Activated naive CD4-positive, alpha-beta T cell treated with anti-CD3 and anti-CD28 coated beads, Interleukin-2, amount 10 ng/mL, durations not matched to agents 7 days and 5 days (primary cell): ENCODE results near the gene AFAP1L2.

ENCODE experiments used
- CTCF ChIA-PET: fragments of 350-600 bp; sonication (Branson Sonifier 250); formaldehyde crosslinking; loops from one replicate; lab custom pipeline; 2021; ENCODE audit warnings: antibody characterized with exemption; lab: Charles Lee
- DNase-seq: peaks from one replicate; pipeline ENCODE4 v3.0.0-alpha.2; 2020
- H3K27ac Mint-ChIP-seq: one replicate; pipeline ENCODE4 v1.8.0; 2021; ENCODE audit warnings: mild to moderate bottlenecking, moderate library complexity, mixed read lengths
- H3K27me3 Mint-ChIP-seq: one replicate; pipeline ENCODE4 v1.8.0; 2021; ENCODE audit warnings: mild to moderate bottlenecking, mixed read lengths
- H3K36me3 Mint-ChIP-seq: one replicate; pipeline ENCODE4 v1.8.0; 2021; ENCODE audit warnings: mixed read lengths
- H3K4me1 Mint-ChIP-seq: one replicate; pipeline ENCODE4 v1.8.0; 2021; ENCODE audit warnings: mixed read lengths
- H3K4me3 Mint-ChIP-seq: one replicate; pipeline ENCODE4 v1.8.0; 2021; ENCODE audit warnings: mild to moderate bottlenecking, moderate library complexity, mixed read lengths
- H3K9me3 Mint-ChIP-seq: one replicate; pipeline ENCODE4 v1.8.0; 2021; ENCODE audit warnings: mixed read lengths

Gene AFAP1L2

DNA sequence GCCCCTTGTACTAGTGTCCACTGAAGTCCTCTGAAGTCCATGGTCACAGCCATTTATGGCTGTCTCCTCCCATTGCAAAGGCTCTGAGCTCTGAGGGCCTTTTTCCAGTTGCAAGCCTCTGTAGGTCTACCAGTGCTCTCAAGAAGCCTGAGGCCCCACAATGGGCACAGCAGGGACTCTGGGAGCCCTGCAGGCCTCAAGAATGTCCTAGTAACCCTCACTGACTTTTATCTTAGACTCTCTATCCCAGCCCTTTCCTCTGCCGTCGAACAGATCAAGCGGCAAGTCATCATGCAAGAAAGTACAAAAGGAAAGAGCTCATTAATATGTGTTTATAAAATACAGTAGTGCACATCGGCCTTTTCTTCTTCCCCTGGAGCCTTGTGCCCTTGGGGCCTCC lies 141.8 kb downstream of the AFAP1L2 start:
- H3K4me3 Mint-ChIP-seq = no peak overlapping the region
- H3K27me3 Mint-ChIP-seq = peaks cover 10% of the 10 kb centered on the region
- no peaks in the 10 kb centered on the region for H3K36me3 Mint-ChIP-seq
- no peak for DNase-seq
- H3K9me3 Mint-ChIP-seq = no peaks in the 10 kb centered on the region
- CTCF ChIA-PET = no interaction called here
- peaks cover 4% of the 10 kb centered on the region for H3K4me1 Mint-ChIP-seq
- H3K27ac Mint-ChIP-seq = no peak overlapping the region

DNA sequence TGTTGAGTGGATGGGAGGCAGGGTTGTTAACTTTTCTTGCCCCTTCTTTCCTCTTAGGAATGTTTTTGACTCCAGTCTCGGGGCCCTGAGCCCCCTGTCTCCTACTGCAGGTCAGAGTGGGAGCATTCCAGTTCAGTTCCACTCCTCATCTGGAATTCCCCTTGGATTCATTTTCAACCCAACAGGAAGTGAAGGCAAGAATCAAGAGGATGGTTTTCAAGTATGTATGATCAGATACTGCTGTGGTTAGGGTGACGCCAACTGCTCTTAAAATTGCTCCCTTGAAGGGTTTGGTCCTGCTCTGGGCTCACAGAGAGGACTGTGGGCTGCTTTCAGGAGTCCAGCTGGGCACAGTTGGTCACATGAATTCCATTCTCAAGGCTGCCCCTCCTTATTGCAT lies 143.2 kb downstream of the AFAP1L2 start:
- no peaks in the 10 kb centered on the region for H3K9me3 Mint-ChIP-seq
- H3K4me1 Mint-ChIP-seq = peaks cover 4% of the 10 kb centered on the region
- H3K27me3 Mint-ChIP-seq = peaks cover 10% of the 10 kb centered on the region
- H3K4me3 Mint-ChIP-seq = no peak overlapping the region
- DNase-seq = no peak
- no peaks in the 10 kb centered on the region for H3K36me3 Mint-ChIP-seq
- CTCF ChIA-PET = no interaction called here
- H3K27ac Mint-ChIP-seq = no peak overlapping the region

DNA sequence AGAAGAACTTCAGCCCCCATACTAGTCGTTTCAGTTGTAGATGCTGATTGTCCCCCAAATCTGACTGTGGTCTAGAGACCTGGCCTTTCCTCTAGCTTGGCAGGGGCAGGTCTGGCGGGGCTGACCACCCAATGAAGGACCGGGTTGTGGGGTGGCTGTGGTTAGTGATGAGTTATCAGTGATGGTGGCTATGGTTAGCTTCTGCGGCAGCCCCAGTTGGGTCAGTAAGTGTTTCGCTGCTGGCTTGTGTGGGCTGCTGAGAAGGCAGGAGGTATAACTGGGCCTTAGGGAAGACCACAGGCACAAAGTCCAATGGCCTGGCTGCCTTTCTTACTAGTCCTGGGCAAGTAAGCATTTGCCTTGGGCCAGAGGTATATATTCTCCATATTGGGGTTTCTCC lies 143.9 kb downstream of the AFAP1L2 start:
- Mint-ChIP-seq H3K27ac (no peak overlapping the region), H3K27me3 (peaks cover 10% of the 10 kb centered on the region), H3K4me1 (peaks cover 4% of the 10 kb centered on the region), H3K4me3 (no peak overlapping the region), H3K36me3 (no peaks in the 10 kb centered on the region), H3K9me3 (no peaks in the 10 kb centered on the region)
- CTCF ChIA-PET = no interaction called here
- DNase-seq = no peak

DNA sequence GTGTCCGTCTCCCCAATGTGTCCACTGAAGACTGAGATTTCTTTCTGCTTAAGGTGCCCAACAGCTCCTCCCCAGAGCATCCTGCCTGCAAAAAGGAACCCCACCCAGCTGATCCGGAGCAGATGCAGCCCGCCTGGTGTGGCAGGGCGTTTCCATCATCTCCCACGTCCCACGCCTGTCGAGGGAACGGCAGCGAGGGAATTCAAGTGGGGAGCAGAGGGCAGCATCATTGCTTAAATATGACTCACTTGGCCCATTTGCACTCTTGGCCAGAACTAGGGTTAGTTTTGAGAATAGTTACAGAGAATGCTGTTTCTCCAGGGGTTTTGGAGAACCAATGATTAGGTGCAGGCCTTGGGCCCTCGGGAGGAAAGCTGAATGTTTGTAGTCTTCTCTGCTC lies 144.5 kb downstream of the AFAP1L2 start:
- Mint-ChIP-seq H3K9me3 (no peaks in the 10 kb centered on the region), H3K27ac (no peak overlapping the region), H3K36me3 (no peaks in the 10 kb centered on the region), H3K4me3 (no peak overlapping the region), H3K27me3 (peaks cover 8% of the 10 kb centered on the region), H3K4me1 (peaks cover 4% of the 10 kb centered on the region)
- CTCF ChIA-PET = no interaction called here
- DNase-seq = no peak

DNA sequence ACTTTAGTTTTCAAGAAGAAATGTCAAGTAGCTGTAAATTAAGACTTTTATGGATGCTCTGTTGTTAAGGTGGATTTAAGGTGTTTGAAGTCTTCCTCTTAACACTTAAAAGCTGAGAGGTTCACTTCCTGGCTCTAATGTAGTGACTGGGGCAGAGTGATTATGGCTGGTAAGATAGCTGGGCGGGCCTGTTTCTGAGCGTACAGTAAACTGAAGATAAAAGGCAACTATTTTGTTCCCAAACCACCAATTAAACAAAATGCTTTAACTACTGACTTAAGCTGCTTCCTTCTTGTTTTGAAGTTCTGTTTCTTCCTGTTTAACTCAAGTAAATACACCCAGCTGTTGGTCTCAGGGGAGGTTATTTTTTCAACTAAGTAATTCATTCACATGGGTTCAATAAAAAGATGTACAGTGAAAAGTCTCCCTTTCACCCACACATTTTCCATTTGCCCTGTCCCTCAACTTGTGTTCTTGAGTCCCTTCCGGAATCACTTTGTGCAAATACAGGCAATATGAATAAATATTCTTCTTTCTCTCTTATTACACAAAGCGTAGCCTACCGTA lies 145.9 kb downstream of the AFAP1L2 start:
- peaks cover 4% of the 10 kb centered on the region for H3K4me1 Mint-ChIP-seq
- H3K27ac Mint-ChIP-seq = no peak overlapping the region
- H3K9me3 Mint-ChIP-seq = peaks cover 4% of the 10 kb centered on the region
- CTCF ChIA-PET = no interaction called here
- no peaks in the 10 kb centered on the region for H3K36me3 Mint-ChIP-seq
- no peak overlapping the region for H3K4me3 Mint-ChIP-seq
- peaks cover 4% of the 10 kb centered on the region for H3K27me3 Mint-ChIP-seq
- no peak for DNase-seq

DNA sequence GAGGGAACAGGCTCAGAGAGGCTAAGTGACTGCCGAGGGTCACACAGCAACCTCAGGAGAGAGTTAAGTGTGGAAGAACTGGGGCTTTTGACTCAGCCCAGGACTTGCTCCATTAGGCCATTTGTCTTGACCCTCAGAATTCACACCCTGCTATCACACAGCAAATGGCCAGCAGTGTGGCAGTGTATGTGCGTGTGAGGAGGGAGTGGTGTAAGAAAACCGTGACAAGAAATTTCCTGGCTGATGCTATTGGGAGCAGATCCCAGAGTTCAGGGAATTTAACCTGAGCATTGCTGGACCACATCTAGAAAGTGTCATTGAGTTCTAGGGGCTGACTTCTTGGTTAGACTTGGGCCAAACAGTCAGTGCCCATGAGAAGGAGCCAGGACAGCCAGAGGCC lies 146.8 kb downstream of the AFAP1L2 start:
- CTCF ChIA-PET = no interaction called here
- H3K27ac Mint-ChIP-seq = no peak overlapping the region
- H3K4me1 Mint-ChIP-seq = peaks cover 4% of the 10 kb centered on the region
- no peaks in the 10 kb centered on the region for H3K36me3 Mint-ChIP-seq
- peaks cover 6% of the 10 kb centered on the region for H3K9me3 Mint-ChIP-seq
- H3K27me3 Mint-ChIP-seq = peaks cover 6% of the 10 kb centered on the region
- DNase-seq = no peak
- no peak overlapping the region for H3K4me3 Mint-ChIP-seq

DNA sequence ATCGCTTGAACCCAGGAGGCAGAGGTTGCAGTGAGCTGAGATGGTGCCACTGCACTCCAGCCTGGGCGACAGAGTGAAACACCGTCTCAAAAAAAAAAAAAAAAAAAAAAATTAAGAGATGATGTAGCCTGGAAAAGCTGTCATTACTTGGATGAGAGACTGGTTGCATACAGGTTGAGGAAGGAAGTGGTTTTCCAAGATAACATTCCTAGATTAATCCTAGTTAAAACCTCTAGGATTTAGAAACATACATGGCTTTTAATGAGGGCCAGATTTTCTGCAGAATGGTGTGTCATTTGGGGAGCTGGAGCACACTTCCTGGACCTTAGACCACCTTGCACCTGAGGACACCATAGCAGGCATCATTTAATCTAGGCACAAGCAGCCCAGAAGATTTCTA lies 147.5 kb downstream of the AFAP1L2 start:
- Mint-ChIP-seq H3K36me3 (no peaks in the 10 kb centered on the region), H3K4me3 (no peak overlapping the region), H3K9me3 (peaks cover 6% of the 10 kb centered on the region), H3K27ac (no peak overlapping the region), H3K4me1 (peaks cover 4% of the 10 kb centered on the region), H3K27me3 (peaks cover 11% of the 10 kb centered on the region)
- CTCF ChIA-PET = no interaction called here
- no peak for DNase-seq

DNA sequence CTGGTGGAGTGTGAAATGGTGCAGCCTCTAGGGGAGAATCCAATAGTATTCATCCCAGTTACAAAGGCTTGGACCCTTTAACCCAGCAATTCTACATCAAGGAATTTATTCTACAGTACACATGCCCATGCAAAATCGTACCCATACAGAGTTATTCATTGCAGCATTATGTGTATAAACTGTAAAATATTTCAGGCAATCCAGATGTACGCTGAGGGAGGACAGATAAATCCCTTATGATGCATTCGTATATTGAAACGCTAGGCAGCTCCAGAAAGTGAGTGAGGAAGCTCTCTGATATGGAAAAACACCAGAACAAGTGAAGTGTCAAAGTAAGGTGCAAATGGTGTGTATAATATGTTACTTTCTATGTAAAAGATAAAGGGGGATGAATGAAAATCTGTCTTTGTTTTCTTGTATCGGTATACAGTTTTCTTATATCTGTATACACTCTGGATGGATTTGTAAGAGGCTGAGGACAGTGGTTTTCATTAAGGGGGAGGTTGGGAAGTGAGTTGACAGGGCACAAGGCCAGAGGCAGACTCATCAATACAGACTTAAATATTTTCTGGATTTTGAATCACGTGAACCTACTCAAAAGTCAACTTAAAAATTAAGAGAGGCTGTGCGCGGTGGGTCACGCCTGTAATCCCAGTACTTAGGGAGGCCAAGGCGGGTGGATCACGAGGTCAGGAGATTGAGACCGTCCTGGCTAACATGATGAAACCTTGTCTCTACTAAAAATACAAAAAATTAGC lies 148.1 kb downstream of the AFAP1L2 start:
- Mint-ChIP-seq H3K4me3 (no peak overlapping the region), H3K4me1 (peaks cover 4% of the 10 kb centered on the region), H3K9me3 (peaks cover 6% of the 10 kb centered on the region), H3K27me3 (peaks cover 15% of the 10 kb centered on the region), H3K36me3 (no peaks in the 10 kb centered on the region), H3K27ac (no peak overlapping the region)
- CTCF ChIA-PET = no interaction called here
- DNase-seq = no peak

DNA sequence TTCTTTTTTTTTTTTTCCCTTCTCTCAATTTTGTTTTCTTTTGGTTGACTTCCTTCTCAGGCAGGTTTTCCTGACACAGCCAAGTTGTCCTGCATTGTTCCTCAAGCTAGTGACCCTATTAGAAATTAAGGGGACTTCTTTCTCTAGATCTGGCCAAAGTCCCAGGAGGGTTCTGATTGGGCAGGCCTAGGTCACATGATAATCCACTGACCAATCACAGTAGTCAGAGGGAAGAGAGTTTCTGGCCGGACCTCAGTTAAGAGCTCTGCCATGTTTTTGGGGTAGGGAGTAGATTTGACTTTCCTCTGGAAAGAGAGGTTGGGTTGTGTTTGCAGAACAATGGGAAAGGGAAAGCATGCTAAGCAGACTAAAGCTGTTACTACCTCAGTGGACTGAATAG lies 149.1 kb downstream of the AFAP1L2 start:
- H3K36me3 Mint-ChIP-seq = no peaks in the 10 kb centered on the region
- no peak overlapping the region for H3K27ac Mint-ChIP-seq
- peaks cover 6% of the 10 kb centered on the region for H3K9me3 Mint-ChIP-seq
- CTCF ChIA-PET = no interaction called here
- peaks cover 19% of the 10 kb centered on the region for H3K27me3 Mint-ChIP-seq
- peaks cover 4% of the 10 kb centered on the region for H3K4me1 Mint-ChIP-seq
- no peak overlapping the region for H3K4me3 Mint-ChIP-seq
- no peak for DNase-seq

DNA sequence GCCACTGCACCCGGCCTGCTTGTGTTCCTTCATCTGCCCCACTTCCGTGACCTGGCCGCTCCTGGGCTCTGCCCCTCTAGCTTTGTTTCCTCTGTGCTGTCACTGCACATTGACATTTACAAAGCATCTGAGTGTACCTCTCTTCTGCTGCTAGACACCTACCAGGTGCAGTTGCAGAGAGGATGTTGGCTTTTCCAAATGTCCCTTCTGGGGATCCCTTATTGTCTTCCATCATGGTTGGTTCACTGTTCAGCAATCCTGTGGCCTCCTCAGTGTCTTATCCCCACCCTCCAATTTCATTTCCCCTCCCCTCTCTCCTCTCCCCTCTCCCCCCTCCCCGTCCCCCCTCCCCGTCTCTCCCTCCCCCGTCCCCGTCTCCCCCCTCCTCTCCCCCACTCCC lies 151.4 kb downstream of the AFAP1L2 start:
- Mint-ChIP-seq H3K27ac (no peak overlapping the region), H3K4me1 (no peaks in the 10 kb centered on the region), H3K36me3 (no peaks in the 10 kb centered on the region), H3K27me3 (peaks cover 29% of the 10 kb centered on the region), H3K4me3 (no peak overlapping the region), H3K9me3 (peaks cover 6% of the 10 kb centered on the region)
- DNase-seq = no peak
- CTCF ChIA-PET = no interaction called here

DNA sequence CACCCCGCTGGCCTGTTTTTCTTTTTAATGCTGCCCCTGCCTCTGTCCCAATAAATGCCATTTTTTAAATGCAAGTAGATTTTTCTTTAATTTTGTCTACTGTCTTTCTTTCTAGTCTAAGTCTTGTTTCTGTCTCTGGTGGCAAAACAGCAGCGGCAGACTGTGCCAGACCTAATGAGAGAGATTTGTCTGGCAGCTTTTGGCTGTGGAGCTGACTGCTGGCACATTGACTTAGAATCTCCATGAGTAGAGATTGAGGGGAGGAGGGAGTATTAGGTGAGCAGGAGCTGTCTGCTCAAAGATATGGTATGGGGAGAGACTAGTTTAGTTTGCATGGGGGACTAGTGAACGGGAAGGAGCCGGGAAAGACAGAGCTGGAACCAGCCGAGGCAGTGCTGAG lies 152.2 kb downstream of the AFAP1L2 start:
- Mint-ChIP-seq H3K9me3 (peaks cover 6% of the 10 kb centered on the region), H3K27me3 (peaks cover 29% of the 10 kb centered on the region), H3K36me3 (no peaks in the 10 kb centered on the region), H3K4me3 (no peak overlapping the region), H3K27ac (no peak overlapping the region), H3K4me1 (no peaks in the 10 kb centered on the region)
- CTCF ChIA-PET = no interaction called here
- no peak for DNase-seq

DNA sequence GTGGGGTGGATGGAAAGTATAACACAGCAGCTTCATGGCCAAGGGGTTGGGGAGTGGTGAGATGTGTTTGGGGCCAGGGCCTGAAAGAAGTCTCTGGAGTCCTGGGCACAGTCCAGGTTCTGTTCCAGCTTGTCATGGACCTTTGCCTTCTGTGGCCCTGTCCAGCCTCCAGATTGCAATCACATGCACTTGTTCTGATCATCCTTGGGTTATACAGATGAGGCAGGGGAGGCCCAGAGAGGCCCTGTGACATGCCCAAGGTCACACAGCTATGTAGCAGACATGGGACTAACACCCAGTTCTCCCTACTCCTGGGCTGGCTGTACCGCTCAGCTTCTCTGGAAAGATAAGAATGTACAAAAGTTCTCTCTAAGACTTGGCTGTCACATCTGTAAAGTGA lies 153.6 kb downstream of the AFAP1L2 start:
- Mint-ChIP-seq H3K27me3 (peaks cover 33% of the 10 kb centered on the region), H3K36me3 (no peaks in the 10 kb centered on the region), H3K9me3 (peaks cover 6% of the 10 kb centered on the region), H3K4me3 (no peak overlapping the region), H3K4me1 (no peaks in the 10 kb centered on the region), H3K27ac (no peak overlapping the region)
- DNase-seq = no peak
- CTCF ChIA-PET = no interaction called here

DNA sequence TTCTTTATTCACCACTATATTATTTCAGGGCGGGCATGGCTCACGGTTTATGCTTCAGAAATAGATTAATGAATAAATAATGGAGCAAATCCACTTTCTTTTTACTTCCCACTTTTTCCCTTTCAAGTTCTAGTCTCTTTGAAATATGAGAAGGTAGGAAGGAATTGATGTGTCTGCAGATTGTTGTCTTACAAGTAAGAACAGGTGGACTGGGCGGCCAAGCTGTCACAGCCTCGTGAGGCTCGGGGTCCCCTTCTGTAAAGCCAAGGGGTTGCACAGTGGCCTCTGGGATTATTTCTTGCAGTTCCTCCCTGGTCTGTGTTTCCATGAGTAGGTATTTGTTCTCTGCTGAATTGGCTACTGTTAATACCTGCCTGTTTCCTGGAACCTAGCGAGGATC lies 154.1 kb downstream of the AFAP1L2 start:
- Mint-ChIP-seq H3K27me3 (peaks cover 37% of the 10 kb centered on the region), H3K36me3 (no peaks in the 10 kb centered on the region), H3K4me3 (no peak overlapping the region), H3K4me1 (no peaks in the 10 kb centered on the region), H3K9me3 (peaks cover 6% of the 10 kb centered on the region), H3K27ac (no peak overlapping the region)
- DNase-seq = no peak
- CTCF ChIA-PET = no interaction called here

DNA sequence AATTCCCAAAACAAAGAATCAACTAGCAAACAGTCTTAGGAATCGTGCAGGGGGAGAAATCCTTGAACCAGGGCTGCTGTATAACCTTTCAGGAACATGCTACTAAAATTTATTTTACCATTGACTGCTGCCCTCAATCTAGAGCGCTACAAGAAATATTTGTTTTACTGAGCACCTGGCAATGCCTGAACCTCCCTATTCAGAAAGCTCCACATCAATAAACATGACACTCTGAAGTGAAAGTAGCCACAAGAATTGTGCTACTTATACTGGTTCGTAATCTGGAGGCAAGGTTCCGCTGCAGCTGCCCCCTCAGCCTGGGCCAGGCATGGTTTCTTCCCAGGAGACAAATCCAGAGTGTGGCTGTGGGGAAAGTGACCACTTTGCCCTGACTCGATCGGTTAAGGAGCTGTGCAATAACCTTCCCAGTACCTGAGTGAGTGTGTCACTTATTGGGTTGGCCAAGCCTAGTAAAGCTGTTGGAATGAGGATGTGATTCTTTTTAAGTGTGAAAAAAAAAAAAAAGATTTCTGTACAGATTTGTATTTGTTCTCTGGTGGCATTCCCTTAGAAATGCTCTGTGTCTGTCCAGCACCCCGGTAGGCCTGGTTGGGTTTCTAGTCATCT lies 157.5 kb downstream of the AFAP1L2 start:
- Mint-ChIP-seq H3K4me1 (no peaks in the 10 kb centered on the region), H3K9me3 (no peaks in the 10 kb centered on the region), H3K27ac (no peak overlapping the region), H3K27me3 (peaks cover 61% of the 10 kb centered on the region), H3K4me3 (no peak overlapping the region), H3K36me3 (no peaks in the 10 kb centered on the region)
- CTCF ChIA-PET = interaction anchor here (0.8 kb wide), 1 partner anchor 213 kb away, joined by 3 read pairs; no protein-coding TSS in a partner anchor
- no peak for DNase-seq
